NCI-H82 treated with DMSO at 0.1 percent for 48 hours (cell line): ENCODE results near the gene CDHR4.

Experiments used
- DNase-seq: peaks from one replicate; lab custom pipeline; 2025; ENCODE audit not compliant: unreplicated experiment; lab: John Stamatoyannopoulos, UW

The CDHR4 gene

DNA sequence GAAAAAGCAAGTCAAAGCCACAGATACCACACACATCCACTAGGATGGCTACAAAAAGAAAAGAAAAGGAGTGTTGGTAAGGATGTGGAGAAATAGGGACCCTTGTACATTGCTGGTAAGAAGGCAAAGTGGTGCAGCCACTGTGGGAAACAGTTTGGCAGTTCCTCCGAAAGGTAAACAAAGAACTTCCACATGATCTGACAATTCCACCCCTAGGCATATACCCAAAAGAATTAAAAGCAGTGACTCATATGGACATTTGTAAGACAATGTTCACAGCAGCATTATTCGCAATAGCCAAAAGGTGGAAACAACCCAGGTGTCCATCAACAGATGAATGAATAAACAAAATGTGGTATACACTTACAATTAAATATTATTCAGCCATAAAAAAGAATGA lies 53.7 kb downstream of the CDHR4 start:
- no peak for DNase-seq
